ENCODE data around the gene MEGF6. TPM values are rescaled to one million over a fixed set of nuclear protein-coding genes. Genes with fewer than 3 reads are reported as not detected.

Gene MEGF6
- total RNA-seq, 2 experiments from 2014 or later = 1.7 to 2.5 TPM

GRCh38 chr1:3599816-3600215, 11.5 kb downstream of the MEGF6 start:
- no peaks in the 10 kb centered on the region for H3K27me3 Mint-ChIP-seq

GRCh38 chr1:3599286-3599811, 12.0 kb downstream of the MEGF6 start:
- Mint-ChIP-seq H3K4me3 (no peak overlapping the region), H3K9me3 (no peaks in the 10 kb centered on the region), H3K4me1 (peaks cover 12% of the 10 kb centered on the region), H3K27me3 (no peaks in the 10 kb centered on the region), H3K36me3 (no peaks in the 10 kb centered on the region), H3K27ac (no peak overlapping the region)
- no peak for DNase-seq

More at GRCh38 chr1:3599816-3600215, 11.5 kb downstream of the MEGF6 start:
- no peaks in the 10 kb centered on the region for H3K9me3 Mint-ChIP-seq
- peaks cover 12% of the 10 kb centered on the region for H3K4me1 Mint-ChIP-seq
- H3K36me3 Mint-ChIP-seq = no peaks in the 10 kb centered on the region
- no peak overlapping the region for H3K4me3 Mint-ChIP-seq
- DNase-seq = no peak
- no peak overlapping the region for H3K27ac Mint-ChIP-seq

GRCh38 chr1:3598522-3599285, 12.6 kb downstream of the MEGF6 start:
- H3K4me1 Mint-ChIP-seq = peaks cover 15% of the 10 kb centered on the region
- H3K27ac Mint-ChIP-seq = no peak overlapping the region
- DNase-seq = no peak
- no peaks in the 10 kb centered on the region for H3K27me3 Mint-ChIP-seq
- no peaks in the 10 kb centered on the region for H3K9me3 Mint-ChIP-seq
- no peaks in the 10 kb centered on the region for H3K36me3 Mint-ChIP-seq
- no peak overlapping the region for H3K4me3 Mint-ChIP-seq

- peak overlapping the region; percentile 80 for H3K27ac Mint-ChIP-seq
- H3K4me1 Mint-ChIP-seq = peaks cover 15% of the 10 kb centered on the region
- no peak overlapping the region for H3K4me3 Mint-ChIP-seq
- DNase-seq = no peak
- H3K9me3 Mint-ChIP-seq = no peaks in the 10 kb centered on the region
- H3K27me3 Mint-ChIP-seq = no peaks in the 10 kb centered on the region
- no peaks in the 10 kb centered on the region for H3K36me3 Mint-ChIP-seq
These were observed 13.2 kb downstream of the MEGF6 start for GRCh38 chr1:3598051-3598491.

- DNase-seq = no peak
- Mint-ChIP-seq H3K4me3 (no peak overlapping the region), H3K27ac (peak overlapping the region; percentile 80), H3K36me3 (no peaks in the 10 kb centered on the region), H3K4me1 (peaks cover 15% of the 10 kb centered on the region), H3K27me3 (no peaks in the 10 kb centered on the region), H3K9me3 (no peaks in the 10 kb centered on the region)
These were observed 13.7 kb downstream of the MEGF6 start for GRCh38 chr1:3597599-3597964.

- Mint-ChIP-seq H3K4me3 (no peak overlapping the region), H3K9me3 (no peaks in the 10 kb centered on the region), H3K27ac (peak overlapping the region; percentile 80), H3K4me1 (peaks cover 15% of the 10 kb centered on the region), H3K27me3 (no peaks in the 10 kb centered on the region), H3K36me3 (no peaks in the 10 kb centered on the region)
- DNase-seq = no peak
These were observed 14.4 kb downstream of the MEGF6 start for GRCh38 chr1:3596663-3597598.

- Mint-ChIP-seq H3K4me3 (no peak overlapping the region), H3K27me3 (no peaks in the 10 kb centered on the region), H3K4me1 (peaks cover 15% of the 10 kb centered on the region), H3K9me3 (no peaks in the 10 kb centered on the region), H3K27ac (no peak overlapping the region), H3K36me3 (no peaks in the 10 kb centered on the region)
- DNase-seq = no peak
These were observed 15.4 kb downstream of the MEGF6 start for GRCh38 chr1:3595949-3596348.

- no peak overlapping the region for H3K4me3 Mint-ChIP-seq
- H3K4me1 Mint-ChIP-seq = peaks cover 15% of the 10 kb centered on the region
- no peak overlapping the region for H3K27ac Mint-ChIP-seq
- H3K36me3 Mint-ChIP-seq = no peaks in the 10 kb centered on the region
- no peaks in the 10 kb centered on the region for H3K27me3 Mint-ChIP-seq
- no peak for DNase-seq
- no peaks in the 10 kb centered on the region for H3K9me3 Mint-ChIP-seq
These were observed 16.5 kb downstream of the MEGF6 start for GRCh38 chr1:3594706-3595377.

GRCh38 chr1:3593745-3594144, 17.6 kb downstream of the MEGF6 start:
- Mint-ChIP-seq H3K27ac (no peak overlapping the region), H3K4me3 (no peak overlapping the region), H3K36me3 (no peaks in the 10 kb centered on the region), H3K9me3 (no peaks in the 10 kb centered on the region), H3K4me1 (peaks cover 15% of the 10 kb centered on the region), H3K27me3 (no peaks in the 10 kb centered on the region)
- no peak for DNase-seq

- H3K4me1 Mint-ChIP-seq = peaks cover 14% of the 10 kb centered on the region
- no peaks in the 10 kb centered on the region for H3K36me3 Mint-ChIP-seq
- no peak for DNase-seq
- no peak overlapping the region for H3K27ac Mint-ChIP-seq
- no peaks in the 10 kb centered on the region for H3K9me3 Mint-ChIP-seq
- no peak overlapping the region for H3K4me3 Mint-ChIP-seq
- H3K27me3 Mint-ChIP-seq = no peaks in the 10 kb centered on the region
These were observed 18.0 kb downstream of the MEGF6 start for GRCh38 chr1:3593334-3593733.

- Mint-ChIP-seq H3K4me1 (peaks cover 3% of the 10 kb centered on the region), H3K27ac (no peak overlapping the region), H3K9me3 (no peaks in the 10 kb centered on the region), H3K27me3 (no peaks in the 10 kb centered on the region), H3K4me3 (no peak overlapping the region), H3K36me3 (no peaks in the 10 kb centered on the region)
- DNase-seq = no peak
These were observed 20.1 kb downstream of the MEGF6 start for GRCh38 chr1:3590951-3591865.

GRCh38 chr1:3590139-3590763, 21.1 kb downstream of the MEGF6 start:
- no peaks in the 10 kb centered on the region for H3K9me3 Mint-ChIP-seq
- H3K27me3 Mint-ChIP-seq = no peaks in the 10 kb centered on the region
- H3K36me3 Mint-ChIP-seq = no peaks in the 10 kb centered on the region

GRCh38 chr1:3588395-3588794, 22.9 kb downstream of the MEGF6 start:
- Mint-ChIP-seq H3K4me3 (no peak overlapping the region), H3K36me3 (no peaks in the 10 kb centered on the region), H3K4me1 (no peaks in the 10 kb centered on the region), H3K27ac (no peak overlapping the region), H3K27me3 (no peaks in the 10 kb centered on the region), H3K9me3 (no peaks in the 10 kb centered on the region)
- no peak for DNase-seq

More at GRCh38 chr1:3590139-3590763, 21.1 kb downstream of the MEGF6 start:
- Mint-ChIP-seq H3K4me3 (no peak overlapping the region), H3K27ac (no peak overlapping the region), H3K4me1 (peaks cover 3% of the 10 kb centered on the region)
- no peak for DNase-seq

All from activated naive CD8-positive, alpha-beta T cell treated with anti-CD3 and anti-CD28 coated beads for 36 hours (primary cell).